Astrocyte (in vitro differentiated cells and primary cell): ENCODE measurements around the gene LRRC18.

Experiments used
- EZH2 ChIP-seq: IDR thresholded peaks from 2 replicates; pipeline ENCODE4 v1.6.1; 2012; ENCODE audit warnings: mild to moderate bottlenecking, low read length, inconsistent platforms; ENCODE audit not compliant: insufficient read depth
- TF ChIP-seq, protein P1 (sequence below): IDR thresholded peaks from 2 replicates; pipeline ENCODE4 v1.5.1; 2011; ENCODE audit warnings: low read depth, mild to moderate bottlenecking, inconsistent platforms, low read length, moderate library complexity; ENCODE audit not compliant: insufficient read depth

GRCh38 chr10:48985621-48986158 lies 46.0 kb upstream of the LRRC18 start:
- TF ChIP-seq, protein P1, sequence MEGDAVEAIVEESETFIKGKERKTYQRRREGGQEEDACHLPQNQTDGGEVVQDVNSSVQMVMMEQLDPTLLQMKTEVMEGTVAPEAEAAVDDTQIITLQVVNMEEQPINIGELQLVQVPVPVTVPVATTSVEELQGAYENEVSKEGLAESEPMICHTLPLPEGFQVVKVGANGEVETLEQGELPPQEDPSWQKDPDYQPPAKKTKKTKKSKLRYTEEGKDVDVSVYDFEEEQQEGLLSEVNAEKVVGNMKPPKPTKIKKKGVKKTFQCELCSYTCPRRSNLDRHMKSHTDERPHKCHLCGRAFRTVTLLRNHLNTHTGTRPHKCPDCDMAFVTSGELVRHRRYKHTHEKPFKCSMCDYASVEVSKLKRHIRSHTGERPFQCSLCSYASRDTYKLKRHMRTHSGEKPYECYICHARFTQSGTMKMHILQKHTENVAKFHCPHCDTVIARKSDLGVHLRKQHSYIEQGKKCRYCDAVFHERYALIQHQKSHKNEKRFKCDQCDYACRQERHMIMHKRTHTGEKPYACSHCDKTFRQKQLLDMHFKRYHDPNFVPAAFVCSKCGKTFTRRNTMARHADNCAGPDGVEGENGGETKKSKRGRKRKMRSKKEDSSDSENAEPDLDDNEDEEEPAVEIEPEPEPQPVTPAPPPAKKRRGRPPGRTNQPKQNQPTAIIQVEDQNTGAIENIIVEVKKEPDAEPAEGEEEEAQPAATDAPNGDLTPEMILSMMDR = no peak
- TF ChIP-seq EZH2 = no peak
